GM12801 (cell line): Measurements from ENCODE around the gene ZNF79.

Experiments used
- CTCF ChIP-seq: IDR thresholded peaks from one replicate; pipeline ENCODE4 v1.5.1; 2011; ENCODE audit warnings: control low read depth; ENCODE audit not compliant: insufficient read length; ENCODE audit errors: extremely low read depth

ZNF79 gene

GRCh38 chr9:127423934-127424675 is at the start of gene ZNF79:
ZNF79 (plus strand) TSS chr9:127424382; CDS start chr9:127424788, 406 bp downstream.
- no peak for TF ChIP-seq CTCF

GRCh38 chr9:127380479-127380878 is 43.7 kb upstream of the ZNF79 start:
- TF ChIP-seq CTCF, result no peak

GRCh38 chr9:127382541-127382940 is 41.6 kb upstream of the ZNF79 start:
- no peak for TF ChIP-seq CTCF

GRCh38 chr9:127384016-127384730 is 40.0 kb upstream of the ZNF79 start:
- TF ChIP-seq CTCF, result no peak

GRCh38 chr9:127384901-127385300 is 39.3 kb upstream of the ZNF79 start:
- no peak for TF ChIP-seq CTCF

GRCh38 chr9:127386249-127386648 is 37.9 kb upstream of the ZNF79 start:
- TF ChIP-seq CTCF, result no peak

- TF ChIP-seq CTCF, result no peak
These were observed 37.2 kb upstream of the ZNF79 start for GRCh38 chr9:127386981-127387380.
